Measurements from ENCODE around the gene SRPX2.
A peak's percentile ranks its signal among the peaks of the same experiment; 100 is the strongest.

Gene SRPX2

GRCh38 chrX:100658941-100659381 is 15.0 kb downstream of the SRPX2 start:
- Histone ChIP-seq H4K8ac (ENCODE audit: low read length) (no peak overlapping the region), H2BK120ac (ENCODE audit: low read depth, low read length) (no peak overlapping the region)
- 39% methylated on average over 3 of the region's 3 CpGs for WGBS

DNA sequence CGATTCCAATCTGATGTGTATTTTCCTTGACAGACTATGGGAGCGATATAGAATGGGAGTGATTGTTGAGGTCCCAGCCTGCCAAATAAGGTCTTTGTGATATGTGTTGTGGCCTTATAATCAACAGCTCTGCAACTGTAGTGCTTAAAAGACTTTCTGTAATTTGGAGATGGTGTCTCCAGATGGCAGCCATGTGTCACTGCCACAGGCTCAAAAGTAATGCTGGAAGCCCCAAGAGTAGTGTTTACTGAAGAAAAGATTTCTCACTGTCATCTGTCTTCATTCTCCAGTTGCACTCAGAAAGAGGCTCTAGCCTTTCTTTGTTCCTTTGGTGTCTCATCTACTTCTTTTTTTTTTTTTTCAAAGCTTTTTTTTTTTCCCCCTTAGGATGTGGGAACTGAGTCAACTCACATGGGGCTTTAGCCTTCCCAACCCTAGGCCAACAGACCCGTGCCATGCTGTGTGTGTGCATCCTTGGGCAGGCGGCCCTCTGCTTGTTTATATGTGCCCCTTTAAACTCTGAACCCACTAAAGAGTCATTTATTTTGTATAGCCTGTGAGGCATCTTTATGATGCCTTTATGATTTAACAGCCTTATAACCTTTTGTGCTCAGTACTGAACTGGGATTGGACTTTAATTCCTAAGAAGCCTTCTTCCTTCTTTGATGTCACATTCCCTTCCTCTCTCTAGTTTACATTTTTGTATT is 15.6 kb downstream of the SRPX2 start:
- Histone ChIP-seq H3K23ac (ENCODE audit: low read length in 2 of 2) (no peak overlapping the region), H2AK5ac (ENCODE audit: low read length, severe bottlenecking) (no peak overlapping the region), H3K18ac (ENCODE audit: low read depth in 1 of 2, low read length in 2 of 2) (no peak overlapping the region), H2BK12ac (ENCODE audit: low read length in 2 of 2) (no peak overlapping the region), H3K9me3 (ENCODE audit: control insufficient read depth, low read length) (no peaks in the 10 kb centered on the region), H3K4me2 (ENCODE audit: low read length, poor library complexity, severe bottlenecking) (no peak overlapping the region), H3K4me1 (ENCODE audit: control insufficient read depth, insufficient read depth, low read depth, low read length) (no peaks in the 10 kb centered on the region), H2BK120ac (ENCODE audit: low read depth, low read length) (no peak overlapping the region), H3K79me1 (replicated peaks; ENCODE audit: low read length, poor library complexity, severe bottlenecking) (peaks cover 5% of the 10 kb centered on the region), H3K27ac (ENCODE audit: low read length, poor library complexity, severe bottlenecking) (no peak overlapping the region), H3K9ac (ENCODE audit: low read length) (peak overlapping the region; percentile 54), H3K14ac (ENCODE audit: low read length in 2 of 2) (no peak overlapping the region), H3K4ac (ENCODE audit: low read depth in 1 of 2, low read length in 2 of 2) (no peak overlapping the region), H2BK5ac (ENCODE audit: low read depth, low read length, poor library complexity, severe bottlenecking) (no peak overlapping the region), H4K8ac (ENCODE audit: low read length) (no peak overlapping the region), H2BK15ac (ENCODE audit: low read depth, poor library complexity, severe bottlenecking) (no peak overlapping the region), H3K4me3 (ENCODE audit: insufficient read depth in 1 of 2, low read depth in 1 of 2, low read length in 2 of 2) (peak overlapping the region in 1 of 2 experiments; percentile 28), H3K36me3 (ENCODE audit: control insufficient read depth in 1 of 2, insufficient read depth in 2 of 2, low read depth in 1 of 2, low read length in 2 of 2) (peaks cover 10 to 45% of the 10 kb centered on the region in 2 experiments), H3K27me3 (ENCODE audit: control insufficient read depth in 1 of 2, insufficient read depth in 1 of 2, low read length in 2 of 2) (peaks cover 0 to 22% of the 10 kb centered on the region in 2 experiments), H4K91ac (ENCODE audit: low read length) (no peak overlapping the region), H2AFZ (ENCODE audit: low read depth, low read length) (no peak overlapping the region)
- peak; percentile 53 for DNase-seq
- 77% methylated on average over 3 of the region's 4 CpGs for WGBS

More at GRCh38 chrX:100658941-100659381, 15.0 kb downstream of the SRPX2 start:
- no peak overlapping the region for H3K23ac ChIP-seq (ENCODE audit: low read length in 2 of 2)
- H2BK5ac ChIP-seq (ENCODE audit: low read depth, low read length, poor library complexity, severe bottlenecking) = no peak overlapping the region
- no peak overlapping the region for H3K14ac ChIP-seq (ENCODE audit: low read length in 2 of 2)
- H3K79me1 ChIP-seq (replicated peaks; ENCODE audit: low read length, poor library complexity, severe bottlenecking) = peaks cover 5% of the 10 kb centered on the region
- H3K27ac ChIP-seq (ENCODE audit: low read length, poor library complexity, severe bottlenecking) = no peak overlapping the region
- H3K27me3 ChIP-seq (ENCODE audit: control insufficient read depth in 1 of 2, insufficient read depth in 1 of 2, low read length in 2 of 2) = peaks cover 0 to 22% of the 10 kb centered on the region in 2 experiments
- no peak overlapping the region for H2BK15ac ChIP-seq (ENCODE audit: low read depth, poor library complexity, severe bottlenecking)
- H3K9me3 ChIP-seq (ENCODE audit: control insufficient read depth, low read length) = no peaks in the 10 kb centered on the region
- peak overlapping the region in 1 of 2 experiments; percentile 12 for H3K18ac ChIP-seq (ENCODE audit: low read depth in 1 of 2, low read length in 2 of 2)
- H3K36me3 ChIP-seq (ENCODE audit: control insufficient read depth in 1 of 2, insufficient read depth in 2 of 2, low read depth in 1 of 2, low read length in 2 of 2) = peaks cover 9 to 41% of the 10 kb centered on the region in 2 experiments
- H2BK12ac ChIP-seq (ENCODE audit: low read length in 2 of 2) = no peak overlapping the region
- peak; percentile 27 for DNase-seq
- peak overlapping the region; percentile 54 for H3K9ac ChIP-seq (ENCODE audit: low read length)
- no peak overlapping the region for H3K4me2 ChIP-seq (ENCODE audit: low read length, poor library complexity, severe bottlenecking)
- H4K91ac ChIP-seq (ENCODE audit: low read length) = no peak overlapping the region
- no peaks in the 10 kb centered on the region for H3K4me1 ChIP-seq (ENCODE audit: control insufficient read depth, insufficient read depth, low read depth, low read length)
- no peak overlapping the region for H2AFZ ChIP-seq (ENCODE audit: low read depth, low read length)
- no peak overlapping the region for H2AK5ac ChIP-seq (ENCODE audit: low read length, severe bottlenecking)
- peak overlapping the region in 1 of 2 experiments; percentile 28 for H3K4me3 ChIP-seq (ENCODE audit: insufficient read depth in 1 of 2, low read depth in 1 of 2, low read length in 2 of 2)
- H3K4ac ChIP-seq (ENCODE audit: low read depth in 1 of 2, low read length in 2 of 2) = no peak overlapping the region

GRCh38 chrX:100662170-100662569 is 18.2 kb downstream of the SRPX2 start:
- 100% methylated on average over 10 of the region's 13 CpGs for WGBS

DNA sequence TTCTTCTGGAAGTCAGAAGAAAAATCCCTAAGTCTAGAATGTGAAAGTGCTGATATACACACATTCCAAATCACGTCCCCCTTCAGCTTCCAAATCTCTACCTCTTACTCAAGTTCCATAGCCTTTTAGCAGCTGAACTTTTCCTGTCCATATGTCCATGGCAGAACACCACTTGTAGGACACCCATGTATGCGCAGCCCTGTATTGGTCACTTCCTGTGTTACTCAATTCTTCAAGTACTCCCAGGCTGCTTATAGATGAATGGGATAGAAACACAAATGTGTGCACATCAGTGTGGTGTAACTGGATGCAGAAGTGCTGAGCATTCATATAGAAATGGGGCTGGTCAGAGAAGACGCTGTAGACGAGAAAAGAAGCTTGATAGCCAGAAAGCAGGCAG is 18.8 kb downstream of the SRPX2 start:
- Histone ChIP-seq H3K14ac (ENCODE audit: low read length in 2 of 2) (no peak overlapping the region), H2BK15ac (ENCODE audit: low read depth, poor library complexity, severe bottlenecking) (no peak overlapping the region), H3K18ac (ENCODE audit: low read depth in 1 of 2, low read length in 2 of 2) (no peak overlapping the region), H3K4me2 (ENCODE audit: low read length, poor library complexity, severe bottlenecking) (no peak overlapping the region), H3K4me3 (ENCODE audit: insufficient read depth in 1 of 2, low read depth in 1 of 2, low read length in 2 of 2) (no peak overlapping the region), H3K79me1 (replicated peaks; ENCODE audit: low read length, poor library complexity, severe bottlenecking) (peaks cover 7% of the 10 kb centered on the region), H3K36me3 (ENCODE audit: control insufficient read depth in 1 of 2, insufficient read depth in 2 of 2, low read depth in 1 of 2, low read length in 2 of 2) (peaks cover 26 to 64% of the 10 kb centered on the region in 2 experiments), H4K91ac (ENCODE audit: low read length) (no peak overlapping the region), H3K23ac (ENCODE audit: low read length in 2 of 2) (no peak overlapping the region), H2AFZ (ENCODE audit: low read depth, low read length) (no peak overlapping the region), H2BK5ac (ENCODE audit: low read depth, low read length, poor library complexity, severe bottlenecking) (no peak overlapping the region), H3K27ac (ENCODE audit: low read length, poor library complexity, severe bottlenecking) (no peak overlapping the region), H3K4ac (ENCODE audit: low read depth in 1 of 2, low read length in 2 of 2) (no peak overlapping the region), H2BK120ac (ENCODE audit: low read depth, low read length) (no peak overlapping the region), H2AK5ac (ENCODE audit: low read length, severe bottlenecking) (no peak overlapping the region), H3K9me3 (ENCODE audit: control insufficient read depth, low read length) (no peaks in the 10 kb centered on the region), H3K27me3 (ENCODE audit: control insufficient read depth in 1 of 2, insufficient read depth in 1 of 2, low read length in 2 of 2) (peaks cover 0 to 35% of the 10 kb centered on the region in 2 experiments), H4K8ac (ENCODE audit: low read length) (no peak overlapping the region), H3K9ac (ENCODE audit: low read length) (no peak overlapping the region), H3K4me1 (ENCODE audit: control insufficient read depth, insufficient read depth, low read depth, low read length) (no peaks in the 10 kb centered on the region), H2BK12ac (ENCODE audit: low read length in 2 of 2) (no peak overlapping the region)
- WGBS = 15% methylated on average over 1 of the region's 4 CpGs
- peak; percentile 91 for DNase-seq

More at GRCh38 chrX:100662170-100662569, 18.2 kb downstream of the SRPX2 start:
- Histone ChIP-seq H3K14ac (ENCODE audit: low read length in 2 of 2) (no peak overlapping the region), H3K36me3 (ENCODE audit: control insufficient read depth in 1 of 2, insufficient read depth in 2 of 2, low read depth in 1 of 2, low read length in 2 of 2) (peaks cover 26 to 58% of the 10 kb centered on the region in 2 experiments), H3K4me2 (ENCODE audit: low read length, poor library complexity, severe bottlenecking) (no peak overlapping the region), H2BK15ac (ENCODE audit: low read depth, poor library complexity, severe bottlenecking) (no peak overlapping the region), H4K8ac (ENCODE audit: low read length) (no peak overlapping the region), H3K27ac (ENCODE audit: low read length, poor library complexity, severe bottlenecking) (no peak overlapping the region), H3K4me3 (ENCODE audit: insufficient read depth in 1 of 2, low read depth in 1 of 2, low read length in 2 of 2) (no peak overlapping the region), H3K18ac (ENCODE audit: low read depth in 1 of 2, low read length in 2 of 2) (no peak overlapping the region), H2BK12ac (ENCODE audit: low read length in 2 of 2) (no peak overlapping the region), H3K23ac (ENCODE audit: low read length in 2 of 2) (no peak overlapping the region), H3K9me3 (ENCODE audit: control insufficient read depth, low read length) (no peaks in the 10 kb centered on the region), H3K79me1 (replicated peaks; ENCODE audit: low read length, poor library complexity, severe bottlenecking) (peaks cover 7% of the 10 kb centered on the region), H2BK5ac (ENCODE audit: low read depth, low read length, poor library complexity, severe bottlenecking) (no peak overlapping the region), H2AFZ (ENCODE audit: low read depth, low read length) (no peak overlapping the region), H2AK5ac (ENCODE audit: low read length, severe bottlenecking) (no peak overlapping the region), H3K4ac (ENCODE audit: low read depth in 1 of 2, low read length in 2 of 2) (no peak overlapping the region), H3K4me1 (ENCODE audit: control insufficient read depth, insufficient read depth, low read depth, low read length) (no peaks in the 10 kb centered on the region), H3K27me3 (ENCODE audit: control insufficient read depth in 1 of 2, insufficient read depth in 1 of 2, low read length in 2 of 2) (peaks cover 0 to 34% of the 10 kb centered on the region in 2 experiments), H2BK120ac (ENCODE audit: low read depth, low read length) (no peak overlapping the region), H3K9ac (ENCODE audit: low read length) (no peak overlapping the region), H4K91ac (ENCODE audit: low read length) (no peak overlapping the region)
- no peak for DNase-seq
